Heart left ventricle (tissue), 16 donors: ENCODE data around the gene RBMS3. TPM values are rescaled to one million over a fixed set of nuclear protein-coding genes. Genes with fewer than 3 reads are reported as not detected.

Experiments used
- ATAC-seq, 4 donors: fragments of 200-7000 bp; cut with Tn5 transposase; one replicate each; pipeline ENCODE4 v1.9.1; 2020 to 2022; ENCODE audit warnings: moderate library complexity in 4 of 4, mild to moderate bottlenecking in 3 of 4, moderate number of reproducible peaks in 1 of 4
- DNase-seq, 5 donors: peaks; one replicate each; pipeline ENCODE4 v3.0.0-alpha.2; 2020
- H3K27ac ChIP-seq, 12 donors: fragments of 200-600 bp; sonication (generic) in 4 of 12; one replicate each; pipeline versions ENCODE4 v1.5.0 to v1.8.0; 2016 to 2022; ENCODE audit warnings: mild to moderate bottlenecking in 2 of 12
- H3K27me3 ChIP-seq, 9 donors: fragments of 200-600 bp; sonication (generic) in 2 of 9; one replicate each; pipeline versions ENCODE4 v1.5.1 to v1.8.0; 2016 to 2022; ENCODE audit warnings: mild to moderate bottlenecking in 3 of 9
- H3K36me3 ChIP-seq, 9 donors: fragments of 200-600 bp; sonication (generic) in 2 of 9; one replicate each; pipeline versions ENCODE4 v1.5.0 to v1.8.0; 2018 to 2022; ENCODE audit warnings: mild to moderate bottlenecking in 2 of 9
- H3K4me1 ChIP-seq, 12 donors: fragments of 200-600 bp; sonication (generic) in 4 of 12; one replicate each; pipeline versions ENCODE4 v1.5.0 to v1.8.0; 2016 to 2022; ENCODE audit warnings: mild to moderate bottlenecking in 3 of 12
- H3K4me3 ChIP-seq, 12 donors: fragments of 200-600 bp; sonication (generic) in 4 of 12; one replicate each; pipeline versions ENCODE4 v1.5.0 to v1.8.0; 2017 to 2022; ENCODE audit warnings: mild to moderate bottlenecking in 9 of 12, moderate library complexity in 4 of 12
- H3K9me3 ChIP-seq, 12 donors: fragments of 200-600 bp; sonication (generic) in 4 of 12; one replicate each; pipeline versions ENCODE4 v1.5.0 to v1.8.0; 2016 to 2022; ENCODE audit warnings: mild to moderate bottlenecking in 1 of 12
- CTCF ChIP-seq, 12 donors: fragments of 200-600 bp; sonication (generic) in 4 of 12; IDR thresholded peaks; one replicate each; pipeline versions ENCODE4 v1.5.0 to v1.8.0; 2018 to 2022; ENCODE audit warnings: antibody characterized with exemption in 12 of 12, mild to moderate bottlenecking in 5 of 12
- POLR2A ChIP-seq, 2 donors: fragments of 450-650 bp; IDR thresholded peaks; one replicate each; pipeline ENCODE4 v1.6.1; 2017; ENCODE audit warnings: antibody characterized with exemption in 2 of 2, mild to moderate bottlenecking in 2 of 2, moderate library complexity in 2 of 2
- WGBS, 4 donors: extraction: QIAGEN DNeasy Blood & Tissue Kit in 2 of 4; methylation state at CpG; one replicate each; pipeline versions ENCODE4 v1.1.5 to v1.1.7; 2013 to 2018; 5-methylcytosine and 5-hydroxymethylcytosine counted together
- intact Hi-C, 10 donors: fragments of 100-400 bp; cut with DNase I; formaldehyde crosslinking; loops; one replicate each; pipeline versions ENCODE4 v1.11.1 to v1.14.2; 2022
- polyA plus RNA-seq, 2 donors: library from polyadenylated mRNA; stranded (reverse); fragments of 200-250 nt; gene quantifications; one replicate each; pipeline ENCODE4 v1.2.3, GENCODE V29; 2013
- total RNA-seq, 9 donors: library from RNA; depleted of rRNA in 2 of 9; stranded (reverse); fragments of >200 nt in 2 of 9; fragmentation: NEBNext Ultra II Directional in 3 of 9; extraction: Animal tissue kit (Norgen Biotek cat#: 25700) in 3 of 9; gene quantifications; one replicate each; pipeline versions ENCODE4 v1.1.0 to v1.2.4, GENCODE V29; 2016 to 2023
- donor health status: ischemic (EF 13 %, LVEDD 7.1; RV severe dilation, severe dysfunction).
- donor health status: healthy with polysubstance abuse.
- donor health status: DM: no; HTN: yes; CAD: no.
- donor health status: DM: no; HTN: no; CAD: no.
- donor health status: ischemic (EF 25% LVEDD 6.9; RV normal size, moderate dysfunction).
- donor health status: ischemic (EF 25% LVEDD 5.7; RV mildly dilated, moderate dysfunction).
- donor health status: healthy.
- donor health status: DM: yes; HTN: yes; CAD: no.
- donor health status: ischemic (EF 35%, LVEDD 5.7; RV mildly dilated, moderate dysfunction).
- donor health status: nonischemic (EF 11% LVEDD 7.7; RV severe dilation, severe dysfunction).
- donor health status: DM: yes; HTN: yes; CAD: no.
- donor health status: PGD.
- donor health status: ischemic (EF 29% LVEDD 5.4; RV normal size, mild dysfunction).
- donor health status: nonischemic (EF 23%, LVEDD 6.1; RV moderate dilation, normal function).

Gene RBMS3
- total and polyA plus RNA-seq, 11 donors: 4.8 to 35.6 (median 26.1) TPM

DNA sequence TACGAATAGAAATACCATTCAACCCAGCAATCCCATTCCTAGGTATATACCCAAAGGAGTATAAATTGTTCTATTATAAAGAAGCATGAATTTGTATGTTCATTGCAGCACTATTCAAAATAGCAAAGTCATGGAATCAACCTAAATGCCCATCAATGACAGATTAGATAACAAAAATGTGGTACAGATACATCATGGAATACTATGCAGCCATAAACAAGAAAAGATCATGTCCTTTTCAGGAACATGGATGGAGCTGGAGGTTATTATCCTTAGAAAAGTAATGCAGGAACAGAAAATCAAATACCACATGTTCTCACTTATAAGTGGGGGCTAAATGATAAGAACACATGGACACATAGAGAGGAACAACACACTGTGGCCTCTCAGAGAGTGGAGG is 571.9 kb downstream of the RBMS3 start:
- H3K27me3 ChIP-seq: no peaks in the 10 kb centered on the region
- WGBS, 4 donors: 50 to 100% (median 95%) methylated on average over 1 of the region's 1 CpG
- H3K4me3 ChIP-seq: no peak overlapping the region
- intact Hi-C loops: loop anchor here in 1 of 10 donors (5.0 kb wide), 1 partner anchor 75 kb away; no protein-coding TSS in a partner anchor
- ATAC-seq (no peak), DNase-seq (no peak)
- TF ChIP-seq CTCF (IDR thresholded peaks at IDR 0.05): no peak
- H3K36me3 ChIP-seq: peaks cover 0 to 5% (median 0%) of the 10 kb centered on the region in 9 donors
- peaks cover 0 to 17% (median 2%) of the 10 kb centered on the region in 12 donors for H3K9me3 ChIP-seq
- no peak overlapping the region for H3K27ac ChIP-seq
- peaks cover 0 to 17% (median 2%) of the 10 kb centered on the region in 12 donors for H3K4me1 ChIP-seq

- intact Hi-C loops: loop anchor here in 1 of 10 donors (5.0 kb wide), 1 partner anchor 77 kb away; no protein-coding TSS in a partner anchor
- Histone ChIP-seq H3K4me3 (no peak overlapping the region), H3K27me3 (no peaks in the 10 kb centered on the region), H3K4me1 (peaks cover 0 to 17% (median 2%) of the 10 kb centered on the region in 12 donors), H3K36me3 (peaks cover 0 to 5% (median 0%) of the 10 kb centered on the region in 9 donors), H3K27ac (no peak overlapping the region), H3K9me3 (peaks cover 0 to 17% (median 2%) of the 10 kb centered on the region in 12 donors)
- peak in 1 of 5 donors; percentile 25 for DNase-seq
- WGBS, 4 donors: 75 to 83% (median 81%) methylated on average over 7 of the region's 7 CpGs
- ATAC-seq: no peak
- TF ChIP-seq CTCF (IDR thresholded peaks at IDR 0.05): no peak
- no peak for TF ChIP-seq POLR2A (IDR thresholded peaks at IDR 0.05)
These were observed 573.0 kb downstream of the RBMS3 start for GRCh38 chr3:29853841-29854397.

DNA sequence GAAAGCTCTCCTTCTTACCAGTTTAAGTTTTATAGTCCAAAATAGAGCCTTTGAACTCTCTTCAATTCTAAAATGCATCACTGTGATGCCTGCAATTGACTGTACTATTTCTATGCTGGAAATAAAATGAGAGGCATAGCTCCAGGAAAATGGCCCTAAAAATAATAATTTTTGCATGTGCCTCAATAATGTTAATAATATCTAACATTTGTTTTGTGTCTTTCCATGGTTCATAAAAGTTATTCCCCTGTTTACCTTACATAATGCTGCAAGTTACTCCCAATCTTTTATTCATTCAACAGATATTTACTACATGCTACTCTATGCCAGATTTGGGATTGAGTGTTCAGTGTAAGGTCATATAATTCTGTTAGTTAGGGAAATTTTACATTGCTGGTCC is 574.0 kb downstream of the RBMS3 start:
- Histone ChIP-seq H3K27me3 (no peaks in the 10 kb centered on the region), H3K4me3 (no peak overlapping the region), H3K9me3 (peaks cover 0 to 17% (median 2%) of the 10 kb centered on the region in 12 donors), H3K4me1 (peaks cover 0 to 17% (median 2%) of the 10 kb centered on the region in 12 donors), H3K36me3 (peaks cover 0 to 5% (median 0%) of the 10 kb centered on the region in 9 donors), H3K27ac (no peak overlapping the region)
- no peak for DNase-seq
- intact Hi-C loops: loop anchor here in 1 of 10 donors (5.0 kb wide), 1 partner anchor 78 kb away; no protein-coding TSS in a partner anchor
- TF ChIP-seq CTCF (IDR thresholded peaks at IDR 0.05) (no peak), POLR2A (IDR thresholded peaks at IDR 0.05) (no peak)
- no peak for ATAC-seq

DNA sequence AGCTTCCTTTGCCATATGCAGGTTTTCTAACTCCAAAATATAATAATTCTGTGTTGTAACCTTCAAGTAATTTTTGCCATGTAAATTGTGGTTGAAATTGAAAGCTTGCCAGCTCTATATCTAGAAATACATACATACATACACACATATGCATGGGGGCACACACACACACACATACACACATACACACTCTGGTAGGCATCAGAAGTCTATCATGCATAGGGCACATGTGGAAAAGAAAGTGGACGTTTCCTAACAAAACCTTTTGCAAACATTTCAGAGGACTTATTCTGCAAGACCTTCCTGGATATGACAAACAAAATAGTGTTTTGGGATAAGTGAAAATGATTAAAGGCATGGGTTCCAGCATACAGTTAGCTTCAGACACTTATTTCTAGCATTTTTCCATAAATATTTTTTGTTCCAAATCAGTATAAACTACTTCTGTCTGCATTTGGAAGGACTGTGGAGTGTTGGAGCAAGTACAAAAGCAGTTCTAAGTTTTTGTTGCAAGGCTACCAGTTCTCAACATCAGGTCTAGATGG is 578.9 kb downstream of the RBMS3 start:
- 77 to 89% (median 85%) methylated on average over 1 of the region's 1 CpG for WGBS, 4 donors
- intact Hi-C loops: no loop called here

More for the DNA sequence above, 578.9 kb downstream of the RBMS3 start:
- ATAC-seq: no peak
- no peak for TF ChIP-seq POLR2A (IDR thresholded peaks at IDR 0.05)
- no peak for TF ChIP-seq CTCF (IDR thresholded peaks at IDR 0.05)
- H3K4me3 ChIP-seq: no peak overlapping the region
- H3K4me1 ChIP-seq: peaks cover 0 to 11% (median under 1%) of the 10 kb centered on the region in 12 donors
- no peaks in the 10 kb centered on the region for H3K9me3 ChIP-seq
- no peak overlapping the region for H3K27ac ChIP-seq
- DNase-seq: no peak
- no peaks in the 10 kb centered on the region for H3K36me3 ChIP-seq
- no peaks in the 10 kb centered on the region for H3K27me3 ChIP-seq
